ENCODE data around the gene SEC11A. TPM values are rescaled to one million over a fixed set of nuclear protein-coding genes. Genes with fewer than 3 reads are reported as not detected.

The SEC11A gene
- total RNA-seq, 1 donor = 202 TPM

DNA sequence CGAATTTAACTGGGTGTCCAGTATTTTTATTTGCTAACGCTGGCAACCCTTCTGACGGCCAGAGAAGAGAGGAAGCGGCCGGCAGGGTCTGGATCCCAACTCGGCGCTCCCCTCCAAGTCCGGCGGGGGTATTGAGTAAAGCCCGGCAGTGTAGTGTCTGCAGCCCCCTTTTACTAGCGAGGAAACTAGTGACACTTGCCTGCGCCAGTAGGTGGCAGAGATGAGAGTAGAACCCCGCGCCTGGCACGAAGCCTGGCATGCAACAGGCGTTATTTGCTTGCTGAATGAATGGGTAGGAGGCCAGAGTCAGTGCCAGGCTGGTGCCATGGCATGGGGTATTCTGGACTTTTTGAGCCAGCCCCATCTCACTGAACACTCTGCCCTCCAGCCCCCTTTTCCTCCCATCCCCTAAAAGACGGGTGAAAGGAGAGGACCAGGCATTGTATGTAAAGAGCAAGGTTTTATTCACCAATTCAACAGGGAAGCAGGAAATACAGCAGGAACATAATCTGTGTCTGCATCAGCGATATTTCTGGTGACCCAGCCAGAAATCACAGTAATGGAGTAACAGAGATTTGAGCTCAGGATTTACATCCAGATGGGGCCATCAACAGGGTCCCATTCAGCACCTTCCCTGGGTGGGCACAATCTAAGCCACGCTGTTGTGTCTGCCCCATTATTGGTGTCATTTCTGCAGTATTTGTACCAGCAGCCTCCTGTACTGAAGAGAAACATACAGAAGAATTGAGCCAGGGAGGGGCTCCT lies 61.1 kb downstream of the SEC11A start:
- peak overlapping the region; percentile 91 for H2AFZ ChIP-seq (ENCODE audit: low read length)
- H3K27ac ChIP-seq (ENCODE audit: low read depth, low read length) = peak overlapping the region; percentile 77
- H3K4me1 ChIP-seq (ENCODE audit: insufficient read depth, low read length) = peaks cover 34% of the 10 kb centered on the region
- H4K20me1 ChIP-seq (ENCODE audit: insufficient read depth, low read length) = no peaks in the 10 kb centered on the region
- H3K4me2 ChIP-seq (ENCODE audit: insufficient read depth, low read length) = peak overlapping the region; percentile 99
- H3K36me3 ChIP-seq (ENCODE audit: insufficient read depth, low read length) = peaks cover 19% of the 10 kb centered on the region
- no peaks in the 10 kb centered on the region for H3K9me3 ChIP-seq (ENCODE audit: low read depth, low read length)
- TF ChIP-seq, protein P1, sequence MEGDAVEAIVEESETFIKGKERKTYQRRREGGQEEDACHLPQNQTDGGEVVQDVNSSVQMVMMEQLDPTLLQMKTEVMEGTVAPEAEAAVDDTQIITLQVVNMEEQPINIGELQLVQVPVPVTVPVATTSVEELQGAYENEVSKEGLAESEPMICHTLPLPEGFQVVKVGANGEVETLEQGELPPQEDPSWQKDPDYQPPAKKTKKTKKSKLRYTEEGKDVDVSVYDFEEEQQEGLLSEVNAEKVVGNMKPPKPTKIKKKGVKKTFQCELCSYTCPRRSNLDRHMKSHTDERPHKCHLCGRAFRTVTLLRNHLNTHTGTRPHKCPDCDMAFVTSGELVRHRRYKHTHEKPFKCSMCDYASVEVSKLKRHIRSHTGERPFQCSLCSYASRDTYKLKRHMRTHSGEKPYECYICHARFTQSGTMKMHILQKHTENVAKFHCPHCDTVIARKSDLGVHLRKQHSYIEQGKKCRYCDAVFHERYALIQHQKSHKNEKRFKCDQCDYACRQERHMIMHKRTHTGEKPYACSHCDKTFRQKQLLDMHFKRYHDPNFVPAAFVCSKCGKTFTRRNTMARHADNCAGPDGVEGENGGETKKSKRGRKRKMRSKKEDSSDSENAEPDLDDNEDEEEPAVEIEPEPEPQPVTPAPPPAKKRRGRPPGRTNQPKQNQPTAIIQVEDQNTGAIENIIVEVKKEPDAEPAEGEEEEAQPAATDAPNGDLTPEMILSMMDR (IDR thresholded peaks at IDR 0.05; ENCODE audit: extremely low read depth, low read depth, low read length) = peak; percentile 70
- peaks cover 25% of the 10 kb centered on the region for H3K79me2 ChIP-seq (ENCODE audit: insufficient read depth, low read length)
- peak overlapping the region; percentile 86 for H3K4me3 ChIP-seq (ENCODE audit: insufficient read depth, low read length)
- DNase-seq (ENCODE audit: insufficient read length, low spot score, missing footprints) = peak; percentile 96
- H3K27me3 ChIP-seq (ENCODE audit: insufficient read depth, low read length) = no peaks in the 10 kb centered on the region

DNA sequence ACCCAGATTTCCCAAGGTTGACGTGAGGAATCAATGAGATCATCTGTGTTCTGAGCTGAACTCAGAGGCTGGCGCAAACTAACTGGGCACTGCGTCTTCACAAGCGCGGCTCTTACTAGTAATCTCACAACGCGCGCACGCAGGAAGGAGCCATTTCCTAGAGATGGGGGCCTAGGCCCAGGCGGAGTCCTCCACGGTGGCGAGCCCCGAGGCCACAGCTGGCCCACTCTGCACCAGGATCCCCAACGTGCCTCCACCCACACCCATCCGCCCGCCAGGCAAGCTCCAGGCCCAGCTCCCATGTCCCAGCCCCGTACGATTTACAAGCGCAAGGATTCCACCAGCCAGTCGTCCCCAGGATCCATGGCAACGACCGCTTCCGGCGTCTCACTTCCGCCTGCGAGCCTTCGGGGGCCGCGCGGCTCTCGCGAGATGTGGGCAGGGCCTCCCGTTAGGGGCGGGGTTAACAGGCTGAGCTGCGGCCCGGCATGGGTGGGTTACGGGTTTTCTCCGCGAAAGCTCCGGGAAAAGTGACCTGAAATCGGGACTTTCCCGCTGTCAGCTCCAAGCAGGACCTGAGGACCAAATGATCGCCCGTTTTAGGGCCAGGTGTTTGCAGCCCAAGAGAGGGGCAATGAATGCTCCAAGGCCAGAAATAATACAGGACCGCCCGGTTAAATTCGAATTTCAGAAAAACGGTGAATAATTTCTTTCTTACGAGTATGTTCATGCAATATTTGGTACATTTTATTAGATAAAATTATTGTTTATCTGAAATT lies 61.8 kb downstream of the SEC11A start, which contains the start of gene WDR73:
Gene WDR73 (minus strand): TSS at position 374 of the 779 bp plus-strand sequence. CDS start 9 bp downstream, at position 365.
- H4K20me1 ChIP-seq (ENCODE audit: insufficient read depth, low read length) = no peaks in the 10 kb centered on the region
- no peaks in the 10 kb centered on the region for H3K27me3 ChIP-seq (ENCODE audit: insufficient read depth, low read length)
- peak within 1 kb of the TSS; percentile 99 for H3K4me2 ChIP-seq (ENCODE audit: insufficient read depth, low read length)
- H3K4me3 ChIP-seq (ENCODE audit: insufficient read depth, low read length) = peak within 1 kb of the TSS; percentile 86
- TF ChIP-seq, protein P1 (IDR thresholded peaks at IDR 0.05; ENCODE audit: extremely low read depth, low read depth, low read length) = no peak
- peaks cover 35% of the 10 kb centered on the region for H3K4me1 ChIP-seq (ENCODE audit: insufficient read depth, low read length)
- peaks cover 23% of the 10 kb centered on the region for H3K36me3 ChIP-seq (ENCODE audit: insufficient read depth, low read length)
- H3K27ac ChIP-seq (ENCODE audit: low read depth, low read length) = peak within 1 kb of the TSS; percentile 77
- H2AFZ ChIP-seq (ENCODE audit: low read length) = peak within 1 kb of the TSS; percentile 91
- DNase-seq (ENCODE audit: insufficient read length, low spot score, missing footprints) = peak; percentile 97
- H3K79me2 ChIP-seq (ENCODE audit: insufficient read depth, low read length) = peaks cover 28% of the 10 kb centered on the region
- H3K9me3 ChIP-seq (ENCODE audit: low read depth, low read length) = no peaks in the 10 kb centered on the region

DNA sequence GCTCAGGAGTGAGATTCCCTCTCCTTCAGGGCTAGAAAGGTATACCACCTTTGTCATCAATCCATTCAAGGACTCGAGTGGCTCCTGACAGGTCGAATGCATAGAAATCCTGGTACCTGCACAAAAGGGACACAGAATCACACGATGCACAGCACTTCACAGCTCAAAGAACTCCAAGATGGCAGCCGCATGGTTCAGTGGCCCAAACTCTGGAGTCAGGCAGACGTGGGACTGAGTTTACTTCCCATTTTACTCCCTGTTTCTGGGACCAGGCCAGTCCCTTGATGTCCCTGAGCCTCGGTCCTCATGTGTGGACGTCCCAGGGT lies 62.4 kb downstream of the SEC11A start:
- no peaks in the 10 kb centered on the region for H3K9me3 ChIP-seq (ENCODE audit: low read depth, low read length)
- H3K27ac ChIP-seq (ENCODE audit: low read depth, low read length) = peak overlapping the region; percentile 77
- peaks cover 28% of the 10 kb centered on the region for H3K79me2 ChIP-seq (ENCODE audit: insufficient read depth, low read length)
- TF ChIP-seq, protein P1 (IDR thresholded peaks at IDR 0.05; ENCODE audit: extremely low read depth, low read depth, low read length) = no peak
- peak overlapping the region; percentile 91 for H2AFZ ChIP-seq (ENCODE audit: low read length)
- peak overlapping the region; percentile 86 for H3K4me3 ChIP-seq (ENCODE audit: insufficient read depth, low read length)
- no peaks in the 10 kb centered on the region for H4K20me1 ChIP-seq (ENCODE audit: insufficient read depth, low read length)
- no peak for DNase-seq (ENCODE audit: insufficient read length, low spot score, missing footprints)
- peak overlapping the region; percentile 99 for H3K4me2 ChIP-seq (ENCODE audit: insufficient read depth, low read length)
- peaks cover 33% of the 10 kb centered on the region for H3K4me1 ChIP-seq (ENCODE audit: insufficient read depth, low read length)
- H3K36me3 ChIP-seq (ENCODE audit: insufficient read depth, low read length) = peaks cover 29% of the 10 kb centered on the region
- no peaks in the 10 kb centered on the region for H3K27me3 ChIP-seq (ENCODE audit: insufficient read depth, low read length)

DNA sequence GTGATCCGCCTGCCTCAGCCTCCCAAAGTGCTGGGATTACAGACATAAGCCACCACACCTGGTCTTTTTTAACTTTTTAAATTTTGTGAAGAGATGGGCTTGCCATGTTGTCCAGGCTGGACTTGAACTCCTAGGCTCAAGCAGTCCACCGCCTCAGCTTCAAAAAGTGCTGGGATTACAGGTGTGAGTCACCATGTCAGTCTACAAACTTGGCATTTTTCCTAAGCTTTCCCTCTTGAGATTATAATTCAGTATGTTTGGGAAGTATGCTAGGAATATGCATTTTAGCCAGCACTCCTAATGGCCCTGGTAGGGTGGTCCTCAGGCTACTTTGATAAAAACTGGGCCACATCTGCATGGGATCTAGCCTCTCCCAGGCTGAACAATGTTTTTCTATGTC lies 66.2 kb downstream of the SEC11A start:
- Histone ChIP-seq H3K4me3 (ENCODE audit: insufficient read depth, low read length) (no peak overlapping the region), H4K20me1 (ENCODE audit: insufficient read depth, low read length) (peaks cover 8% of the 10 kb centered on the region), H3K27ac (ENCODE audit: low read depth, low read length) (no peak overlapping the region), H3K36me3 (ENCODE audit: insufficient read depth, low read length) (peaks cover 58% of the 10 kb centered on the region), H3K4me2 (ENCODE audit: insufficient read depth, low read length) (no peak overlapping the region), H3K79me2 (ENCODE audit: insufficient read depth, low read length) (peaks cover 33% of the 10 kb centered on the region), H3K4me1 (ENCODE audit: insufficient read depth, low read length) (peaks cover 20% of the 10 kb centered on the region), H3K27me3 (ENCODE audit: insufficient read depth, low read length) (no peaks in the 10 kb centered on the region), H2AFZ (ENCODE audit: low read length) (no peak overlapping the region), H3K9me3 (ENCODE audit: low read depth, low read length) (no peaks in the 10 kb centered on the region)
- DNase-seq (ENCODE audit: insufficient read length, low spot score, missing footprints) = no peak
- TF ChIP-seq, protein P1 (IDR thresholded peaks at IDR 0.05; ENCODE audit: extremely low read depth, low read depth, low read length) = no peak

Data from osteoblast (primary cell).